GM21619 (cell line): ENCODE data around the gene ZKSCAN8.

Experiments used
- ATAC-seq: cut with Tn5 transposase; IDR thresholded peaks from one replicate; pipeline ENCODE4 v1.9.1; 2021; ENCODE audit not compliant: unreplicated experiment

Gene ZKSCAN8

GRCh38 chr6:28139860-28140543, 1.7 kb upstream of the ZKSCAN8 start:
- ATAC-seq: no peak

GRCh38 chr6:28140616-28141015, 1.1 kb upstream of the ZKSCAN8 start:
- no peak for ATAC-seq

- ATAC-seq: no peak
Observed at GRCh38 chr6:28142446-28142845, 763 bp downstream of the ZKSCAN8 start.

GRCh38 chr6:28145231-28145630, 3.5 kb downstream of the ZKSCAN8 start:
- ATAC-seq: no peak

GRCh38 chr6:28152531-28152930, 10.8 kb downstream of the ZKSCAN8 start:
- no peak for ATAC-seq

GRCh38 chr6:28153546-28153945, 11.9 kb downstream of the ZKSCAN8 start:
- ATAC-seq: no peak

- no peak for ATAC-seq
Observed at GRCh38 chr6:28154357-28154756, 12.7 kb downstream of the ZKSCAN8 start.

GRCh38 chr6:28158318-28158717, 16.6 kb downstream of the ZKSCAN8 start:
- no peak for ATAC-seq

GRCh38 chr6:28159029-28159607, 17.4 kb downstream of the ZKSCAN8 start:
- no peak for ATAC-seq

- no peak for ATAC-seq
Observed at GRCh38 chr6:28160233-28160632, 18.6 kb downstream of the ZKSCAN8 start.

- no peak for ATAC-seq
Observed at GRCh38 chr6:28161410-28162079, 19.9 kb downstream of the ZKSCAN8 start.

GRCh38 chr6:28165563-28165962, 23.9 kb downstream of the ZKSCAN8 start:
- ATAC-seq: no peak

- ATAC-seq: no peak
Observed at GRCh38 chr6:28167068-28167467, 25.4 kb downstream of the ZKSCAN8 start.

GRCh38 chr6:28167926-28168325, 26.2 kb downstream of the ZKSCAN8 start:
- ATAC-seq: no peak

GRCh38 chr6:28171271-28171670, 29.6 kb downstream of the ZKSCAN8 start:
- no peak for ATAC-seq

GRCh38 chr6:28172006-28172405, 30.3 kb downstream of the ZKSCAN8 start:
- no peak for ATAC-seq

GRCh38 chr6:28176373-28176772, 34.7 kb downstream of the ZKSCAN8 start:
- no peak for ATAC-seq

GRCh38 chr6:28182255-28182654, 40.6 kb downstream of the ZKSCAN8 start:
- ATAC-seq: no peak

GRCh38 chr6:28188111-28188979, 46.7 kb downstream of the ZKSCAN8 start:
- ATAC-seq: no peak

GRCh38 chr6:28200020-28200419, 58.3 kb downstream of the ZKSCAN8 start:
- ATAC-seq: no peak

GRCh38 chr6:28203201-28203600, 61.5 kb downstream of the ZKSCAN8 start:
- ATAC-seq: no peak
